Stimulated activated CD4-positive, alpha-beta T cell treated with anti-CD3 and anti-CD28 coated beads, Interleukin-15, amount 100 ng/mL, for 1 hour (primary cell): Measurements from ENCODE around the gene TOM1L2.
"Not testable (repeated sequence)": the region's sequence is repeated elsewhere in the genome, so short reads cannot be mapped to it uniquely, and the experiment has no call there.

Experiments
- DNase-seq, 2 donors: peaks; one replicate each; pipeline ENCODE4 v3.0.0-alpha.2; 2020; ENCODE audit warnings: low read depth in 1 of 2, low spot score in 1 of 2

Gene TOM1L2

GRCh38 chr17:17809531-17810083 lies 162.6 kb downstream of the TOM1L2 start:
- no peak for DNase-seq

- no peak for DNase-seq
These were observed 163.3 kb downstream of the TOM1L2 start for GRCh38 chr17:17808706-17809432.

- not testable (repeated sequence) for DNase-seq
These were observed 164.0 kb downstream of the TOM1L2 start for GRCh38 chr17:17808200-17808599.

- DNase-seq: no peak
These were observed 164.8 kb downstream of the TOM1L2 start for GRCh38 chr17:17807440-17807839.

GRCh38 chr17:17806611-17807274 lies 165.5 kb downstream of the TOM1L2 start:
- no peak for DNase-seq

DNA sequence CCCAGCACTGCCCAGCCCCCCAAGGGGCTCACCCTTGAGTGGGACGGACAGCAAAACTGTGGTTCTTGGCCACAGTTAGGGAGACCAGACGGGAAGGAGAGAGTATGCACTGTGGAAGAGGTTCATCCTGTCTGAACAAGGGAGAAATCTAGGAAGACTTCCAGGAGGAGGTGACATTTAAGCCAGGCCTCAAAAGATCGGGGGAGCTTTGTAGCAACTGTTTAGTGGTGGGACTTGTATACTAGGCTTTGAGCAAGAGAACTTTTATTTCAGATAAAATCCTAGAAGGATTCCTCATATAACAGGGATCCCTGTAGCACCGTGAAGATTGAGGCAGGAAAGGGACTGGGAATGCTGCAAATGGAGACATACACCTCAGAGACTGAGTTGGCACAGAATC lies 166.2 kb downstream of the TOM1L2 start:
- no peak for DNase-seq

DNA sequence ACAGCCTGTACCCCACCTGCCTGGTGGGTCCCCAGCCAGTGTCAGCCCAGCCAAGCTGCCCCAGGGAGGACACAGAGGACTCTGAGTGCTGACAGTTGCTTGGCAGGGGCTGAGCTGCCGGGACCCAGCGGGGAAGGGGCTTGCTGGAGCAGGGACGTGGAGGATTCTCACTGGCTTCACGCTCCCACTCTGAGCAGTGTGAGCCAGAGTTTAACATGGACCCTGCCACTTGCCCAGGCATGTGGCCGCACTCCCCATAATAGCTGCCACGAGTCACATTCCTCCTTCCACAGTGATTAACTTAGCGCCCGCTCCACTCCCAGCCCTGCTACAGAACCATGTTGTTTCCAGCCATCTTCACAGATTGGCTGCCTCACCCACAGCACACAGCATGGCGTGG lies 166.6 kb downstream of the TOM1L2 start:
- no peak for DNase-seq

- DNase-seq: no peak
These were observed 168.2 kb downstream of the TOM1L2 start for GRCh38 chr17:17804007-17804406.

DNA sequence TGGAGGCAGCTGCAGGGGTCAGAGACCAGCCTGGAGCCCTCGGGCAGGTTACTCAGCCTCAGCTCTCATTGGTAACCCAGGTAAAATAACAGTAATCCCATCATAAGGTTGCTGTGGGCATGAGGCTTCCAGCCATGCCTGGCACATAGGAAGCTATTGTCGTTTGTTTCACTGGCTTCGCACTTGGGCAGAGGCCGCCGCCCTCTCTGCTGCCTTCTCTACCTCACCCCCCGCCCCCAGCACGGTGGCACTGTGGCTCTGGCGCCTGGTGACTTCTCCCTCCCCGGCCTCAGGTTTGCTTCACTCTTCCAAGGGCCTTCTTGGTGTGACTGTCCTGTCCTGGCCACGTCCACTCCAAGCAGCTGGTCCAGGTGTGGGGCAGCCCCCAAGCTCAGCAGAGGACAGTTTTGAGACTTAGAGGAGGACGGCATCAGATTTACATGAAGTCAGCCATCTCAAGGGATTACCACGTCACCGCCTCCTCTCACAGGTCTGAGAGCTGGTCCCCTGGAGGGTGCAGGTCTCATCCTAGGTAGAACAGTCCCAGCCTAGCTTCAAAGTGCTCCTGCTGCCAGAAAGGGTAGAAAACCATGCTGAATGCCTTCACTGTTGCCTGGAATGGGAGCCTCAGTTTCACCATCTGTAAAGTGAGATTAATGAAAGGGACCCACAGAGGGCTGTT lies 170.3 kb downstream of the TOM1L2 start:
- no peak for DNase-seq

GRCh38 chr17:17800504-17801021 lies 171.6 kb downstream of the TOM1L2 start:
- DNase-seq: no peak

DNA sequence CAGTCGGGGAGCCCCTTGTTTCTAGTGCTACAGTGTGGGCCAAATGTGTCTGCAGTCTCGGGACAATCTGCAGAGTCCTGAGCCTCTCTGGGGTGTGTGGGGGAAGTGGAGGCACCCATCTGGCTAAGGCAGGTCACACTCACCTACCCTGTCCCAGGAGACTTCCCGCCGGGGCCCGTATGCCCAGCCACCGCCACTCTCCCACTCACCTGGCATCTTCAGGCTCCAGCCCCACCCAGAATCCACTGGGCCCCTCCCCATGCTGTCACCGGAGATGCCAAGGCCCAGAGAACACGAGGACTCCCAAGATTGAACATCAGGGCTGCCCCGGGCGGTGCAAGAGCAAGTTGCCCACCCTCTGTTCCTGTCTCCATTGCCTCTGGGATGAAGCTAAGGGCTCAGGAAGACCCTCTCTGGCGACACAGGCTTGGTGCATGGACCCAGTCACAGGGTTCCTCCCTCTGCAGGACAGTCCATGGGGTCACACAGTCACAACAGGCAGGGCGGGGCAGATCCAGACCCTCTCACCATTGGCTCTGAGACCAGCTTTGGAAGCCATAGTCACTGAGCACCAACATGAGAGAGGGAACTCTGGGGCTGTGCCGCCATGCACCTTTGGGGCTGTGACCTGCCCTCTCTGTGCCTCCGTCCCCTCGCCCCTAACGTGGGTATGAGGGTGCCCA lies 173.5 kb downstream of the TOM1L2 start:
- no peak for DNase-seq

DNA sequence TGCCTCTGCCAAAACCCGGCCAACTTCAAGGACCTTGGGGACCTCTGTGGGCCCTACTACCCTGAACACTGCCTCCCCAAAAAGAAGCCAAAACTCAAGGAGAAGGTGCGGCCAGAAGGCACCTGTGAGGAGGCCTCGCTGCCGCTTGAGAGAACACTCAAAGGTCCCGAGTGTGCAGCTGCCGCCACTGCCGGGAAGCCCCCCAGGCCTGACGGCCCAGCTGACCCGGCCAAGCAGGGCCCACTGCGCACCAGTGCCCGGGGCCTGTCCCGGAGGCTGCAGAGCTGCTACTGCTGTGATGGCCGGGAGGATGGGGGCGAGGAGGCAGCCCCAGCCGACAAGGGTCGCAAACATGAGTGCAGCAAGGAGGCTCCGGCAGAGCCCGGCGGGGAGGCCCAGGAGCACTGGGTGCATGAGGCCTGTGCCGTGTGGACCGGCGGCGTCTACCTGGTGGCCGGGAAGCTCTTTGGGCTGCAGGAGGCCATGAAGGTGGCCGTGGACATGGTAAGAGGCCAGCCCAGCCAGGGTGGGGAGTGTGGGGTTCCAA lies 174.1 kb downstream of the TOM1L2 start:
- DNase-seq: no peak

- DNase-seq: no peak
These were observed 174.9 kb downstream of the TOM1L2 start for GRCh38 chr17:17797119-17797809.

DNA sequence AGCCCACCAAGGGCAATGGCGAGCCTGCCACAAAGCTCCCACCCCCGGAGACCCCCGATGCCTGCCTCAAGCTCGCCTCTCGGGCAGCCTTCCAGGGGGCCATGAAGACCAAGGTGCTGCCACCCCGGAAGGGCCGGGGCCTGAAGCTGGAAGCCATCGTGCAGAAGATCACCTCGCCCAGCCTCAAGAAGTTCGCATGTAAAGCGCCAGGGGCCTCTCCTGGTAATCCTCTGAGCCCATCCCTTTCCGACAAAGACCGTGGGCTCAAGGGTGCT lies 175.5 kb downstream of the TOM1L2 start:
- no peak for DNase-seq

GRCh38 chr17:17795946-17796786 lies 176.0 kb downstream of the TOM1L2 start:
- no peak for DNase-seq

DNA sequence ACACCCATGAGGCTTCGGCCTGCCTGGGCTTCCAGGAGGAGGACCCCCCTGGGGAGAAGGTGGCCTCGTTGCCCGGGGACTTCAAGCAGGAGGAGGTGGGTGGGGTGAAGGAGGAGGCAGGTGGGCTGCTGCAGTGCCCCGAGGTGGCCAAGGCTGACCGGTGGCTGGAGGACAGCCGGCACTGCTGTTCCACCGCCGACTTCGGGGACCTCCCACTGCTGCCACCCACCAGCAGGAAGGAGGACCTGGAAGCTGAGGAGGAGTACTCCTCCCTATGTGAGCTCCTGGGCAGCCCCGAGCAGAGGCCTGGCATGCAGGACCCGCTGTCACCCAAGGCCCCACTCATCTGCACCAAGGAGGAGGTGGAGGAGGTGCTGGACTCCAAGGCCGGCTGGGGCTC lies 176.9 kb downstream of the TOM1L2 start:
- DNase-seq: no peak

DNA sequence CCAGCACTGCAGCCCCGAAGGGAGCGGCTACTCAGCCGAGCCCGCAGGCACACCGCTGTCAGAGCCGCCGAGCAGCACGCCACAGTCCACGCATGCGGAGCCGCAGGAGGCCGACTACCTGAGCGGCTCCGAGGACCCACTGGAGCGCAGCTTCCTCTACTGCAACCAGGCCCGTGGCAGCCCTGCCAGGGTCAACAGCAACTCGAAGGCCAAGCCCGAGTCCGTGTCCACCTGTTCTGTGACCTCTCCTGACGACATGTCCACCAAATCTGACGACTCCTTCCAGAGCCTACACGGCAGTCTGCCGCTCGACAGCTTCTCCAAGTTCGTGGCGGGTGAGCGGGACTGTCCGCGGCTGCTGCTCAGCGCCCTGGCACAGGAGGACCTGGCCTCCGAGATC lies 177.8 kb downstream of the TOM1L2 start:
- DNase-seq: no peak
